ENCODE results near the gene PHF2.

Gene PHF2

DNA sequence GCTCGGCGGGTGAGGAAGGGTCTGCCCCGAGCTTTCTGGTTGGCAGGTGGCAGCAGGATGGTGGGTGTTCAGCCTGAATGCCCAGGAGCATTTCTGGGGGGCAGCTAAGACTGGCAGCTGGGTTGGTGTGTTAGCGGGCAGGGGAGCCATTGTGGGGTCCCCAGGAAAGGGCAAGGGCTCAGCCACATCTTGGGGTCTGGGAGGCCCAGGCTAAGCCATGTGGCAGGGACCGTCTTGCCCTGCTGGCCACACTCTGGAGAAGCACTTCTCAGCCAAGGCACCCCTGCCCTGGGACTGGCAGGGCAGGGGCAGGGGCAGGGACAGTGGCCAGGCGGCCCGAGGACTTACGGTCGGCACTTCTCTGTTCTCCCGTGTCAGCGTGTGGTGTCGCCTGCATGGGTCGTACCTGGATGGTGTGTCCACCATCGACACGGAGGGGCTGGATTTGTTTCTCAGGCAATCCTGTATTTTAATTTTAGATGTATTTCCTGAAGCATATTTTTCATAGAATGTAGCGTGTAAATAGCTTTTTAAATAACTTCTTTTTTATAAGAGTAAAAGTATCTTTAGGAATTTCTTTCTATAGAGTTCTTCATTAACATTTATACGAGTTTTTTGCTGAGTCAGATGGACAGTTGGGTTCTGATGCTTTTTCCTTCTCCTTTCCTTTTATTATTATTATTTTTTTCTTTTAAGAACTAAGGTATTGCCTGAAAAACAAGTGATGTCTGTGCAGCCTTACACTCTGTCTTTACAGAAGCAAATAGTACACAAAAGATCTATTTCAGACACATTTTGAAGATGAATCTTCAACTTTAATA lies 102.0 kb downstream of the PHF2 start:
- DNase-seq (ENCODE audit: low read depth in 2 of 2), result no peak

GRCh38 chr9:93679536-93680442 lies 103.4 kb downstream of the PHF2 start:
- DNase-seq (ENCODE audit: low read depth in 2 of 2), result no peak

GRCh38 chr9:93680443-93681268 lies 104.3 kb downstream of the PHF2 start:
- DNase-seq (ENCODE audit: low read depth in 2 of 2), result no peak

DNA sequence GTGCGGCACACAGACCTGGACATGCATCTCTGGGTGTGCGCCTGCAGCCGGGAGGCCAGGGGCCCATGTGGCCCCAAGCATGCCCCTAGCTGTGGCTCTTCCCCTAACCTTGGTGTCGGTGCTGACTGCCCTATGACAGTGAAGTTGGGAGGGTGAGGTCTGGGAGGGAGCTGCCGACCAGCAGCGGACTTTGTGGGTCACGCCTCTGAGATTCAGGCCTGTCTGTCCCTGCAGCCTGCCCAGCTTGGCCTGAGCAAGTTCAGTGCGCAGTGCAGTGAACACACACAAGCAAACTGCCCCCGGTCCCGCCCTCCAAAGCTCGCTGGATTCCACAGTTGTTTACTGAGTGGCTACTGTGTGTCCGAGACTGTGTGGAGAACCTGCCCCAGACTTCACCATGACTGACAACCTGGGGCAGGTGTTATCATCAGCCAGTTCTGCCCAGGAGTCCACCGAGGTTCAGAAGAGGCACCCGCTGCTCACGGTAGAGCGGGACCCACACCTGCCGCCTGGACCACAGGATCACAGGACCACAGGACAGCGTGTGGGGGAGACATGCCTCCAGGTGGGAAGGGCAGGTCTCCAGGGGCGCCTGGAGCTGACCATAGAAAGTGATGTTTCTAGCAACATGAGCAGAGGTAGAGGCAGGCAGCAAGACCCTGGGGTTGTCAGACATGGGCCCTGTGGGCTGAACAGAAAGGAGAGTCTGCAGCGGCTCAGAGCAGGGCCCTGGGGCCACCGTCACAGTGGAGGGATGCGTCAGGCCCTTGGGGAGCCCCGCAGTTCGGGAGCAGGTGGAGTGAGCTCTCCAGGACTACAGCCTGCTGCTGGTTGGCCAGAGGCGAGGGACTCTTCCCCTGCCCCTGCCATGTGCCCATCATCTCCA lies 105.1 kb downstream of the PHF2 start:
- no peak for DNase-seq (ENCODE audit: low read depth in 2 of 2)

DNA sequence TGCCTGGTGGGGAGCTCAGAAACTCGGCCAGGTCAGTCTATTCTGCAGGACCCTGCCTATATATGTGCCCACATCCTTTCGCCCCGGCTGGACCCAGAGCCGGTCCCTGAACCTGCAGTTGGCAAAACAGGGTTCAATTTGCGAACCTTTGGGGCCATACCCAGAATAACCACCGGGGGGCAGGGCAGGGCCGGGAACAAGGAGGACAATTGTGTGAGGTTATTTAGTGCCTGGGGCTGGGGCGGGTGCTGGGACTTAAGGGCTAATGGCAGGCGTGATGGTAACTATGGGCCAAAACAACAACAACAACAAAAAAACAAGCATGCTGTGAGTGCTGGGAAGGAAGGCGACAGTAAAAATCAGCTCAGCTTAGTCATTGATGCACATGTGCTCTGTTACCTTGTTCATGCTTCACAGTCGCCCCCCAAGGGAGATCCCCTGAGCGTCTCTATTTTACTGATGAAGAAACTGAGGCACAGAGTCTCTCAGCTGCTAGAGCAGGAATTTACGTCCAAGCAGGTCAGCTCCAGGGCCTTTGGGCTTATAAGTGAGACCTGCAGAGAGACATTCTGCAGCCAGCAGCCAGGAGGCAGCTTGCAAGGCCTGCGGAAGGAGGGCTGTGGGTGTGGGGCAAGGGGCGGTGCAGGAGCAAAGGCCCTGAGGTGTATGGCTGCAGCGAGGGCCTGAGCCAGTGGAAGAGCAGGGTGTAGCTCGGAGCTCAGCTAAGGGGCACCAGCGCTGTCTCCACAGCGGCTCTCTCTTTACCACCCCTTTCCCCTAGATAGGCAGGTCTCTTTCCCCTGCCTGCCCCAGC lies 106.0 kb downstream of the PHF2 start:
- DNase-seq (ENCODE audit: low read depth in 2 of 2), result peak in 1 of 2 donors; percentile 22

- DNase-seq (ENCODE audit: low read depth in 2 of 2), result no peak
Observed at GRCh38 chr9:93683331-93684134, 107.1 kb downstream of the PHF2 start.

DNA sequence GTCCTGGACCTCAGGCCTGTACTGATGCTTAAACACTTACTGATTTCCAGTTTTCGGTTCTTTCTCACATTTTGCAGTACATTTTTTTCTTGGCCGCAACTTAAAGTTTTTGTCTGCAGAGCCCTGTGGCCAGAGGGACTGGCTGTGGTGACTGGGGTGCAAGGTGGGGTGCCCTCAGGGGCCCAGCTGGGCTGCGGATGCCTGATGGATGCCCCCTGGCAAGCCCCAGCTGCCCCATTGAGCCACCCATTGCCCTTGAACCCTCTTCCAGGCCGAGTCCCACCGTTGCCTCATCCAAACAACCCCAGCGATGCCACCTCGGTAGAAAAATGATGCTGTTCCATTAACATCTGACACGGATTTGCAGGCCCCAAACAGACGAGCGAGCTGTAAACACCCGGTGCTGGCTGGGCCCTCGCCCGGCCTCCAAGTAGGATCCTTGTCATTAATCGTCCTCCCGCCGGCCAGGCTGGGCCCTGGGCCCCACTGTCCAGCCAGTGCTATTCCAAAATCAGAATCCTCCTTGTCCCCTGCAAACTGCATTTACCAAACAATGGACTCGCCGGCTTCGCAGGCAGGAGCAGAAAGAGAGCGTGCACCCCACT lies 107.9 kb downstream of the PHF2 start:
- DNase-seq (ENCODE audit: low read depth in 2 of 2), result no peak

- no peak for DNase-seq (ENCODE audit: low read depth in 2 of 2)
Observed at GRCh38 chr9:93684806-93685543, 108.6 kb downstream of the PHF2 start.

GRCh38 chr9:93686127-93686879 lies 109.9 kb downstream of the PHF2 start:
- no peak for DNase-seq (ENCODE audit: low read depth in 2 of 2)

- no peak for DNase-seq (ENCODE audit: low read depth in 2 of 2)
Observed at GRCh38 chr9:93686880-93687236, 110.5 kb downstream of the PHF2 start.

DNA sequence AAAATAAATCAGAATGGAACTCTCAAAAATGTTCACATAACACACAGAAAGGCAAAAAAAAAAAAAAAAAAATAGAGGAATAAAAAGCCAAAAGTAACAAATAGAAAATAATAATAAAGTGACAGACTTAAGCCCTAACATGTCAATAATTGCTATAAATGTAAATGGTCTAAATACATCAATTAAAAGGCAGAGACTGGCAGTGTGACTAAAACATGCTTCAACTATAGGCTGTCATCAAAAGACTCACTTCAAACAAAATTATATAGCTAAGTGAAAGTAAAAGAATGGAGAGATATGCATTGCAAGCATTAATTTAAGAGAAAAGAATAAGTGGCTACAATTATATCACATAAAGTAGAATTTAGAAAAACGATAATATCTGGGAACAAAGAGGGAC lies 114.2 kb downstream of the PHF2 start:
- DNase-seq (ENCODE audit: low read depth in 2 of 2), result no peak

- no peak for DNase-seq (ENCODE audit: low read depth in 2 of 2)
Observed at GRCh38 chr9:93693129-93693528, 116.7 kb downstream of the PHF2 start.

GRCh38 chr9:93697352-93698139 lies 121.2 kb downstream of the PHF2 start:
- no peak for DNase-seq (ENCODE audit: low read depth in 2 of 2)

GRCh38 chr9:93698140-93698908 lies 121.9 kb downstream of the PHF2 start:
- no peak for DNase-seq (ENCODE audit: low read depth in 2 of 2)

DNA sequence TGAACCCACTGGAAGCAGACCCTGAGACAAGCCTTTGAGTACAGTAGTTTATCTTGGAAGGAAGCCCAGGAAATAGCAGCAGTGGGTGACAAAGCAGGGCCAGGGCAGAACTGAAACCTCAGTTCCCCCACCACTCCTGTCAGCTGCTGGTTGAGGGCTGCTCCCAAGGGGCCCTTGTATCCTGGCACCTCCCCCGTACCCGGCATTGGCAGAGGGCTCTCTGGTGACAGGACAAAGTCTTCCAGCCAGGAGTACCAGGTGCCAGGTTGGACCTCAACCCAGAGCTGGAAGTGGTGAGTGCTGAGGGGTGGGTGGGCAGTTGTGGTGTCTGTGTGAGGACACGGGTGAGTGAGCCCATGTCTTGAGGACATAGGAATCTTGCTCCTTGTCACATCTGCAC lies 123.3 kb downstream of the PHF2 start:
- DNase-seq (ENCODE audit: low read depth in 2 of 2), result no peak
